Activated naive CD8-positive, alpha-beta T cell treated with anti-CD3 and anti-CD28 coated beads, Interleukin-2, amount 10 ng/mL, durations not matched to agents 7 days and 5 days (primary cell): ENCODE measurements around the gene PHACTR3. TPM values are rescaled to one million over a fixed set of nuclear protein-coding genes. Genes with fewer than 3 reads are reported as not detected.
"Not testable (repeated sequence)": the region's sequence is repeated elsewhere in the genome, so short reads cannot be mapped to it uniquely, and the experiment has no call there.

Experiments used
- ATAC-seq: fragments of 150-1000 bp; cut with Tn5 transposase; one replicate; pipeline ENCODE4 v1.10.0; 2021; ENCODE audit warnings: low read depth, moderate library complexity
- POLR2A ChIA-PET: fragments of 350-600 bp; sonication (Branson Sonifier 250); formaldehyde crosslinking; loops from one replicate; lab custom pipeline; 2021; ENCODE audit warnings: antibody characterized with exemption; lab: Charles Lee
- DNase-seq: peaks from one replicate; pipeline ENCODE4 v3.0.0; 2021
- H3K27ac Mint-ChIP-seq: one replicate; pipeline ENCODE4 v1.8.0; 2022; ENCODE audit warnings: mild to moderate bottlenecking, mixed read lengths
- H3K27me3 Mint-ChIP-seq: one replicate; pipeline ENCODE4 v1.8.0; 2022; ENCODE audit warnings: mild to moderate bottlenecking, moderate library complexity, mixed read lengths
- H3K36me3 Mint-ChIP-seq: one replicate; pipeline ENCODE4 v1.8.0; 2021; ENCODE audit warnings: mild to moderate bottlenecking, mixed read lengths
- H3K4me1 Mint-ChIP-seq: one replicate; pipeline ENCODE4 v1.8.0; 2021; ENCODE audit warnings: mixed read lengths
- H3K4me3 Mint-ChIP-seq: one replicate; pipeline ENCODE4 v1.8.0; 2022; ENCODE audit warnings: mild to moderate bottlenecking, moderate library complexity, mixed read lengths
- H3K9me3 Mint-ChIP-seq: one replicate; pipeline ENCODE4 v1.8.0; 2021; ENCODE audit warnings: mixed read lengths
- total RNA-seq, 2 experiments: library from RNA; stranded (reverse); gene quantifications; one replicate each; pipeline ENCODE4 v1.2.3, GENCODE V29; 2021

Gene PHACTR3
- total RNA-seq, 2 experiments from 2014 or later, result not detected

GRCh38 chr20:59606566-59606965 lies 2.2 kb downstream of the PHACTR3 start:
- no peak for DNase-seq
- Mint-ChIP-seq H3K27ac (no peak overlapping the region), H3K27me3 (peaks cover 50% of the 10 kb centered on the region), H3K9me3 (no peaks in the 10 kb centered on the region), H3K4me3 (no peak overlapping the region), H3K36me3 (no peaks in the 10 kb centered on the region), H3K4me1 (peaks cover 3% of the 10 kb centered on the region)
- no peak for ATAC-seq
- POLR2A ChIA-PET, result no interaction called here

GRCh38 chr20:59608396-59608795 lies 4.1 kb downstream of the PHACTR3 start:
- Mint-ChIP-seq H3K9me3 (no peaks in the 10 kb centered on the region), H3K27me3 (peaks cover 36% of the 10 kb centered on the region), H3K4me3 (no peak overlapping the region), H3K36me3 (no peaks in the 10 kb centered on the region), H3K4me1 (peaks cover 3% of the 10 kb centered on the region), H3K27ac (no peak overlapping the region)
- no peak for DNase-seq
- POLR2A ChIA-PET, result no interaction called here
- ATAC-seq, result no peak

- ATAC-seq, result no peak
- Mint-ChIP-seq H3K4me1 (peaks cover 3% of the 10 kb centered on the region), H3K36me3 (no peaks in the 10 kb centered on the region), H3K27me3 (peaks cover 33% of the 10 kb centered on the region), H3K27ac (no peak overlapping the region), H3K9me3 (no peaks in the 10 kb centered on the region), H3K4me3 (no peak overlapping the region)
- no peak for DNase-seq
- POLR2A ChIA-PET, result no interaction called here
These were observed 4.5 kb downstream of the PHACTR3 start for GRCh38 chr20:59608871-59609270.

- ATAC-seq (no peak), DNase-seq (no peak)
- Mint-ChIP-seq H3K36me3 (no peaks in the 10 kb centered on the region), H3K9me3 (no peaks in the 10 kb centered on the region), H3K27ac (no peak overlapping the region), H3K4me1 (peaks cover 3% of the 10 kb centered on the region), H3K4me3 (no peak overlapping the region), H3K27me3 (peaks cover 15% of the 10 kb centered on the region)
- POLR2A ChIA-PET, result no interaction called here
These were observed 6.9 kb downstream of the PHACTR3 start for GRCh38 chr20:59611286-59611685.

- H3K36me3 Mint-ChIP-seq, result no peaks in the 10 kb centered on the region
- POLR2A ChIA-PET, result no interaction called here
- H3K27ac Mint-ChIP-seq, result no peak overlapping the region
- no peaks in the 10 kb centered on the region for H3K9me3 Mint-ChIP-seq
- no peak overlapping the region for H3K4me3 Mint-ChIP-seq
- no peak for DNase-seq
- H3K4me1 Mint-ChIP-seq, result peaks cover 3% of the 10 kb centered on the region
- no peak for ATAC-seq
- H3K27me3 Mint-ChIP-seq, result peaks cover 4% of the 10 kb centered on the region
These were observed 9.5 kb downstream of the PHACTR3 start for GRCh38 chr20:59613861-59614260.

GRCh38 chr20:59614714-59615113 lies 10.4 kb downstream of the PHACTR3 start:
- Mint-ChIP-seq H3K4me3 (no peak overlapping the region), H3K27me3 (peaks cover 4% of the 10 kb centered on the region), H3K9me3 (no peaks in the 10 kb centered on the region), H3K4me1 (no peaks in the 10 kb centered on the region), H3K36me3 (no peaks in the 10 kb centered on the region), H3K27ac (no peak overlapping the region)
- POLR2A ChIA-PET, result no interaction called here
- no peak for ATAC-seq
- DNase-seq, result no peak

GRCh38 chr20:59616306-59616705 lies 12.0 kb downstream of the PHACTR3 start:
- ATAC-seq (no peak), DNase-seq (no peak)
- Mint-ChIP-seq H3K9me3 (no peaks in the 10 kb centered on the region), H3K27ac (no peak overlapping the region), H3K27me3 (peaks cover 4% of the 10 kb centered on the region), H3K4me1 (no peaks in the 10 kb centered on the region), H3K4me3 (no peak overlapping the region), H3K36me3 (no peaks in the 10 kb centered on the region)
- POLR2A ChIA-PET, result no interaction called here

- Mint-ChIP-seq H3K9me3 (no peaks in the 10 kb centered on the region), H3K27ac (no peak overlapping the region), H3K4me3 (no peak overlapping the region), H3K36me3 (no peaks in the 10 kb centered on the region), H3K4me1 (no peaks in the 10 kb centered on the region), H3K27me3 (peaks cover 4% of the 10 kb centered on the region)
- ATAC-seq (no peak), DNase-seq (no peak)
- POLR2A ChIA-PET, result no interaction called here
These were observed 12.9 kb downstream of the PHACTR3 start for GRCh38 chr20:59617221-59617620.

GRCh38 chr20:59618131-59618530 lies 13.8 kb downstream of the PHACTR3 start:
- DNase-seq (no peak), ATAC-seq (no peak)
- no peak overlapping the region for H3K4me3 Mint-ChIP-seq
- no peaks in the 10 kb centered on the region for H3K36me3 Mint-ChIP-seq
- H3K27me3 Mint-ChIP-seq, result peaks cover 3% of the 10 kb centered on the region
- H3K4me1 Mint-ChIP-seq, result no peaks in the 10 kb centered on the region
- H3K9me3 Mint-ChIP-seq, result no peaks in the 10 kb centered on the region
- POLR2A ChIA-PET, result no interaction called here
- H3K27ac Mint-ChIP-seq, result no peak overlapping the region

GRCh38 chr20:59618585-59618984 lies 14.2 kb downstream of the PHACTR3 start:
- H3K27me3 Mint-ChIP-seq, H3K27ac Mint-ChIP-seq, H3K36me3 Mint-ChIP-seq, POLR2A ChIA-PET, DNase-seq, H3K9me3 Mint-ChIP-seq, H3K4me3 Mint-ChIP-seq, ATAC-seq, H3K4me1 Mint-ChIP-seq: not testable (repeated sequence)

- H3K36me3 Mint-ChIP-seq, result no peaks in the 10 kb centered on the region
- H3K27ac Mint-ChIP-seq, result no peak overlapping the region
- H3K4me1 Mint-ChIP-seq, result no peaks in the 10 kb centered on the region
- DNase-seq, result no peak
- H3K27me3 Mint-ChIP-seq, result peaks cover 3% of the 10 kb centered on the region
- no peak for ATAC-seq
- H3K9me3 Mint-ChIP-seq, result no peaks in the 10 kb centered on the region
- no peak overlapping the region for H3K4me3 Mint-ChIP-seq
- POLR2A ChIA-PET, result no interaction called here
These were observed 16.6 kb downstream of the PHACTR3 start for GRCh38 chr20:59620860-59621505.

- POLR2A ChIA-PET, result no interaction called here
- Mint-ChIP-seq H3K4me3 (no peak overlapping the region), H3K27me3 (peaks cover 3% of the 10 kb centered on the region), H3K4me1 (no peaks in the 10 kb centered on the region), H3K9me3 (no peaks in the 10 kb centered on the region), H3K27ac (no peak overlapping the region), H3K36me3 (no peaks in the 10 kb centered on the region)
- DNase-seq, result no peak
- ATAC-seq, result no peak
These were observed 18.2 kb downstream of the PHACTR3 start for GRCh38 chr20:59622496-59622895.

- H3K36me3 Mint-ChIP-seq, result no peaks in the 10 kb centered on the region
- ATAC-seq, result no peak
- H3K4me1 Mint-ChIP-seq, result no peaks in the 10 kb centered on the region
- no peak overlapping the region for H3K4me3 Mint-ChIP-seq
- no peaks in the 10 kb centered on the region for H3K9me3 Mint-ChIP-seq
- peaks cover 3% of the 10 kb centered on the region for H3K27me3 Mint-ChIP-seq
- no peak for DNase-seq
- POLR2A ChIA-PET, result no interaction called here
- H3K27ac Mint-ChIP-seq, result no peak overlapping the region
These were observed 18.8 kb downstream of the PHACTR3 start for GRCh38 chr20:59623133-59623532.

- H3K27ac Mint-ChIP-seq, result no peak overlapping the region
- ATAC-seq, result no peak
- H3K9me3 Mint-ChIP-seq, result no peaks in the 10 kb centered on the region
- H3K27me3 Mint-ChIP-seq, result no peaks in the 10 kb centered on the region
- H3K4me1 Mint-ChIP-seq, result no peaks in the 10 kb centered on the region
- H3K36me3 Mint-ChIP-seq, result no peaks in the 10 kb centered on the region
- POLR2A ChIA-PET, result no interaction called here
- no peak overlapping the region for H3K4me3 Mint-ChIP-seq
- no peak for DNase-seq
These were observed 19.2 kb downstream of the PHACTR3 start for GRCh38 chr20:59623583-59623982.

GRCh38 chr20:59624401-59624800 lies 20.1 kb downstream of the PHACTR3 start:
- DNase-seq, result no peak
- ATAC-seq, result no peak
- no peaks in the 10 kb centered on the region for H3K27me3 Mint-ChIP-seq
- no peak overlapping the region for H3K27ac Mint-ChIP-seq
- H3K9me3 Mint-ChIP-seq, result no peaks in the 10 kb centered on the region
- POLR2A ChIA-PET, result no interaction called here
- no peaks in the 10 kb centered on the region for H3K4me1 Mint-ChIP-seq
- no peak overlapping the region for H3K4me3 Mint-ChIP-seq
- no peaks in the 10 kb centered on the region for H3K36me3 Mint-ChIP-seq
